Activated gamma-delta T cell (primary cell): Measurements from ENCODE around the gene RPS6KB2.

Experiments
- DNase-seq: peaks from one replicate; lab custom pipeline; 2025; lab: John Stamatoyannopoulos, UW
- total RNA-seq, 2 donors: gene quantifications; one replicate each; lab custom pipeline; 2026; lab: John Stamatoyannopoulos, UW

RPS6KB2 gene
- total RNA-seq: 85.7 to 99.1 reads per million in 2 donors

- DNase-seq: peak; percentile 99
These were observed at the start of gene RPS6KB2 for GRCh38 chr11:67428052-67429001. RPS6KB2 (plus strand) TSS chr11:67428494; CDS start chr11:67428546, 52 bp downstream.

DNA sequence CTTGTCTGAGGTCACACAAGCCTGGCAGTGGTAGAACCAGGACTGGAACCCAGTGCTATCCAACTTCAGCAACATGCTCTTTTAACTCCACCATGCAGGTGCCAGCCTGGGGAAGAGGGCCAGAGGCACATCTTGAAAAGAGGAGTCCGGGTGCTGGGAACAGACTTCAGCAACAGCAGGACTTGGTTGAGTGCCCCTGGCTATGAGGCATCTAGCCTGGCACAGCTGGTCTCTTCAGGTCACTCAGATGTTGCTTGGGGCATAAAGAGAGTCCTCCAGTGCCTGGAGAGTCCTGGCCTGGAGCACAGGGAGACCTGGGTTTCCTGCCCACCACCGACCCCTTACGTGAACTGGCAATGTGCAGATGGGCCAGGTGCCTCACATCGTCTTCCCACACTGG lies 49.8 kb upstream of the RPS6KB2 start:
- DNase-seq: no peak

DNA sequence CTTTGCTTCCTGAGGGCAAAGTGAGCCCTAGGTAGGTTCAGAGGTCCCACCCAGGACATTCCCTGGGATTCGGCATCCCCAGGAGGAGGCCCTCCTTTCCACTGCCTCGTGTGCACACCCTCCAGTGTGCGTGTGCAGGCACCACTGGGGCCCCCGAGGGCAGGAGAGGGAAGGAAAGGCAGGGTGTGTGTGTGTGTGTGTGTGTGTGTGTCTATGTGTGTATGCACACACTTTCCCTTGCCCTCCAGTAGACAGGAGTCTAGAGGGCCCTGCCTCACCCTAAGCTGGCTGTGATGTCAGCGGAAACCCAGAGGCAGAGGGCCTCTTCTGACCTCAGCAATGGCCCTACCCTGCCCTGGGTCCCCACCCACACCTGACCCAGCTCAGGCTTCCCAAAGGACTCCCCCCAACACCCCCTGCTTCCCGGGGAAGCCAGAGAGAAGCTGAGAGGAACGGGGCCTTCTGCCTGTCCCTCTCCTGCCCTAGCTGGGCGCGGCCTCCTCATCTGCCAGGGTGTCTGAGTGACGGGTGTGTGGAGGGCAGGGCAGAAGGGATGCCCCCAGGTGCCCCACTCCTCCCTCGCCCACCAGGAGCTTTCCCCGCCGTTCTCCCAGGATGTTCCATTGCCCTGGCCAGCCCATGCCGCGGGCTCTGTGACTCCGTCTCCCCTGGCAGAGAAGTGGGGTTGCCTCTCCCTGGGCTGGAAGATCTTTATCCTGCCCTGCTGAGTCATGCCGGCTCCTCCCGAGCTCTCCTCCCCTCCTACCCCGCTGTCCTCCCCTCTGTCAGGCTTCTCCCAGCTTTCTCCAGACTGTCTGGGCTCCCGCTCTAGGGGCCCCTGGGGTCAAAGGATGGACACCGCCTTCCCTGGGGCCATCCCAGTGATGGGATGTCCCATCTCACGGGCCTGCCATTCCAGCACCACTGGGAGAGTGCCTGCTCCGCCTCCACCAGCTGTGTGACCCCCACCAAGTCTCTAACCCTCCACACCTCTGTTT lies 48.9 kb upstream of the RPS6KB2 start:
- DNase-seq: no peak

DNA sequence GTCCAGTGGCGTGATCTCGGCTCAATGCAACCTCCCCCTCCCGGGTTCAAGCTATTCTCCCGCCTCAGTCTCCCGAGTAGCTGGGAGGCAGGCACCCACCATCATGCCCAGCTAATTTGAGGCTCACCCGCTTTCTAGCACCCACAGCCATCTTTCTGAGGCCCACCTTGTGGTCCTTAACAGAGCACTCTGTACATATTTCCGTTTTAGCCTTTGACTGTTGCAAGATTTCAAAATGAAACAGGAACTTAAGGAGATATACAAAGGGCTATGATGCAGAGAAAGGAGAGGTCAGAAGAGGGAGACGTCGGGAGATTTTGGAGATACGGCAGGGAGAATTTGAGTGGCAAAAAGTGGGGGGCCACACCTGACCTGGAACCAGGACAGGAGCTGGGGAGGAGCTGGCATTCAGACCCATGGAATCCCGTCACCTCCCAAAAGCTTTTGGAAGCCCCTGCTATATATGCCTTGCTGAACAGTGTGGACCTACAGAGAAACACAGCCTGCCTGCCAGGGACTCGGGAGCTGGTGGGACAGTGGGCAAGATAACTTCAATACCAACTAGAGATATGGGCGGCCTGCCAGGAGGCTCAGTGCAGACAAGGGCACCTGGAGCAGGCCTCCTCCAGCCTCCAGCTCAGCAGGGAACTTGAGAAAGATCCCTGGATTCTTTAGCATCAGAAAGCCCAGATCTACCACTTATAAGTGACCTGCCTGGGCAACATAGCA lies 46.9 kb upstream of the RPS6KB2 start:
- no peak for DNase-seq

GRCh38 chr11:67382276-67383136 lies 45.8 kb upstream of the RPS6KB2 start:
- DNase-seq: no peak

- no peak for DNase-seq
These were observed 43.4 kb upstream of the RPS6KB2 start for GRCh38 chr11:67384851-67385366.

GRCh38 chr11:67387069-67387468 lies 41.2 kb upstream of the RPS6KB2 start:
- no peak for DNase-seq

DNA sequence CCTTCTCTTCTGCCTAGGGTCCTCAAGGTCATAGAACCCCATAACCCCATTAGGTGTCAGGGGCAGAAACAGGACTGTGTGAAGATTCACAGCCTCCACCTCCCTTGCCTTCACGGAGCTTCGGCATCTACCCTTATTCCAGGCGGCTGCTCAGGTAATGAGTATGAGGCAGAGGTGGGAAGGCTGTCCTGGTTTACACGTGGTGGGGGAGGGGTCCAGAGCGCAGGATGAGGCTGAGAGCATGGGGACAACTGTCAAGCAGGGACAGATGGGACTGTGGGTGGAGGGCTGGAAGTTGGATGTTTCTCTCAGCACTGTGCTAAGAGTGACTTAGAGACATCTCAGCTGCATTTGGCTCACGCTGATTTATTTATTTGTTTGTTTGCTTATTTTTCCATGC lies 40.8 kb upstream of the RPS6KB2 start:
- no peak for DNase-seq

- no peak for DNase-seq
These were observed 38.8 kb upstream of the RPS6KB2 start for GRCh38 chr11:67389477-67389876.

- no peak for DNase-seq
These were observed 37.4 kb upstream of the RPS6KB2 start for GRCh38 chr11:67390947-67391303.

DNA sequence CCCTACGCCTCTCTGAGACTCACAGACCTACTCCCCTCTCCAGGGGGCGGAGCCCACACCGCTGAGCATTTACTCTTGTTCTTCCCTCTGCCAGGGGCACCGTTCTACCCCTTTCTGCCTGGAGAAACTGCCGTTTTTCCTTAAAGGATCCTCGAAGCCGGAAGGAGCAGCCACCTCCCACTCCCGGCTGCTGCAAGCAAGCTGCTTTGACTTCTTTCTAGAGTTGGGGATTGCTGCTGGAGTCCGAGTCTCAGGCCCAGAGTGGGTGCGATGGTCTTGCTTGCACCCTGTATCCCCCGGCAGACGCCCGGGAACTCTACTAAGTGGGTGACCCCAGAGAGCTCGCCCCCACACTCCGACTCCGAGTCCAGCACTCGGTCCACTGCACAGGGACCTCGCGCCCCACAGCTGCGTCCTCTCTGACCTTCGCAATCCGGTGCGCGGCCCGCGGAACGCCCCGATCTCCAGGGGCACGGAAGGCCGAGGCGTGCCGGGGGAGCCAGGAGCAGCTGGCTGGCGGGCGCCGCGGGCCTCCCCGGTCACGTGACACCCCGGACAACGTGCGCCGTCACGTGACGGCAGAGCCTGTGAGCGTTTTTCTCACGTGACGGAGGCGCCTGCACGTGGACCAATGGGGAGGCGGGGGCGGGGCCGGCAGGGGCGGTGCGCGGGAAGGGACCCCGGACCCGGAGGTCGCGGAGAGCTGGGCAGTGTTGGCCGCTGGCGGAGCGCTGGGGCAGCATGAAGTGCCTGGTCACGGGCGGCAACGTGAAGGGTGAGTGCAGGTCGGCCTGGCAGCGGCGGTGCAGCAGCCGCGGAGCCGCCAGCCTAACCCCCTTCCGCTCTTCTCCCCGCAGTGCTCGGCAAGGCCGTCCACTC lies 36.8 kb upstream of the RPS6KB2 start, which contains the start of gene RAD9A:
Gene RAD9A (plus strand): TSS at position 683 of the 879 bp plus-strand sequence. CDS start 59 bp downstream, at position 742.
- DNase-seq: peak; percentile 94

DNA sequence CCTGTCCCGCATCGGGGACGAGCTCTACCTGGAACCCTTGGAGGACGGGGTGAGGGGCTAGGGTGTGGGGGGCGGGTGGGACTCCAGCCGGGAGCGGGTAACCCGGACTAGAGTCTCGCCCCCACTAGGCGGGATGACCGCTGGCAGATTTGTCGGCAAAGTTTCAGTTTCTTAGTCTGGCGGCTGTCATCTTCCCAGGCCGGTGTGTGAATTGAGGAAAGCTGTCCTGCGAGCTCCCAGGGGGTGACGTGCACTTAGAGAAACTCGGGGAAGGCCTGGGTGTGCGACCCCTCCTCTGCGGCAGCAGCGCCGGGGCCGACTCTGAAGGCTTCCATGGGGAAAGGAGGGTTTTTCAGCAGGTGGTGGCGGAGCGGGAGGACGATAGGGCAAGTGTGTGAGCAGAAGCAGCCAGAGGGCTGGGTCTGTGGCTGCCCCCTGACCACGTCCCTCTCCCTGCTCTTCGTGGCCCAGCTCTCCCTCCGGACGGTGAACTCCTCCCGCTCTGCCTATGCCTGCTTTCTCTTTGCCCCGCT lies 36.0 kb upstream of the RPS6KB2 start:
- no peak for DNase-seq

- no peak for DNase-seq
These were observed 34.9 kb upstream of the RPS6KB2 start for GRCh38 chr11:67393437-67393836.

GRCh38 chr11:67393990-67394389 lies 34.3 kb upstream of the RPS6KB2 start:
- DNase-seq: no peak

DNA sequence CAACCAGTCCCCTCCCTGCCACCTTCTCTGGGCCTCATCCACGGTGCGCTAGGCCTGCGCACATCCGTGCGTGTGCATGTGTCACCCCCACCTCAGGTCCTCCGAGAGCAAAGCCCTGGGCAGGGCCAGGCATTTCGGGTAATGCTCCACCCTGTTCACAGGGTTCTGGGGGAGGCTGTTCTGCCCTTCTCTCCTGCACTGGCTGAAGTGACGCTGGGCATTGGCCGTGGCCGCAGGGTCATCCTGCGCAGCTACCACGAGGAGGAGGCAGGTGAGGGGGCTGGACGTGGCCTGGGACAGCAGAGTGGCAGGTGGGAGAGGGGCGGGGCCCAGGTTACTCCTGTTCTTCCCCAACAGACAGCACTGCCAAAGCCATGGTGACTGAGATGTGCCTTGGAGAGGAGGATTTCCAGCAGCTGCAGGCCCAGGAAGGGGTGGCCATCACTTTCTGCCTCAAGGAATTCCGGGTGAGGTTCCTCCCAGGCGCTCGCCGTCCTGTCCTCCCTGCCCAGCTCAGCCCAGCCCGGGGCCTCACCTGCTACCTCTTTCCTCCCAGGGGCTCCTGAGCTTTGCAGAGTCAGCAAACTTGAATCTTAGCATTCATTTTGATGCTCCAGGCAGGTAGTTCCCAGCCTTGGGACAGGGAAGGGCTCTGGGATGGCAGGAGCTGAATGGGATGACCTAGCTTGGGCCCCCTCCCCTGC lies 32.6 kb upstream of the RPS6KB2 start:
- DNase-seq: no peak

- DNase-seq: no peak
These were observed 32.1 kb upstream of the RPS6KB2 start for GRCh38 chr11:67396259-67396581.

GRCh38 chr11:67396587-67397389 lies 31.5 kb upstream of the RPS6KB2 start:
- no peak for DNase-seq

DNA sequence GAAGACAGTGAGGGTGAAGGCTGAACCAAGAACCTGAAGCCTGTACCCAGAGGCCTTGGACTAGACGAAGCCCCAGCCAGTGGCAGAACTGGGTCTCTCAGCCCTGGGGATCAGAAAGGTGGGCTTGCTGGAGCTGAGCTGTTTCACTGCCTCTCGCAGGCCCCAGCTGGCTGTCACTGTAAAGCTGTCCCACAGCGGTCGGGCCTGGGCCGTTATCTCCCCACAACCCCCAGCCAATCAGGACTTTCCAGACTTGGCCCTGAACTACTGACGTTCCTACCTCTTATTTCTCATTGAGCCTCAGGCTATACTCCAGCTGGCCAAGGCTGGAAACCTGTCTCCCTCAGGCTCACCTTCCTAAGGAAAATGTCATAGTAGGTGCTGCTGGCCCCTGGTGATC lies 30.8 kb upstream of the RPS6KB2 start:
- no peak for DNase-seq
